GM23338 (cell line): ENCODE measurements around the gene ADH1A. TPM values are rescaled to one million over a fixed set of nuclear protein-coding genes. Genes with fewer than 3 reads are reported as not detected.

Experiments
- ATAC-seq: fragments of 200-7000 bp; cut with Tn5 transposase; 3 replicates; pipeline ENCODE4 v1.9.1; 2020
- DNase-seq: peaks from one replicate; pipeline ENCODE4 v3.0.0-alpha.2; 2015; ENCODE audit warnings: low spot score
- H2AFZ ChIP-seq: fragments of 200-600 bp; sonication (generic); 2 replicates; pipeline ENCODE4 v1.8.0; 2016; ENCODE audit warnings: antibody characterized with exemption, mild to moderate bottlenecking, moderate library complexity
- H3F3A ChIP-seq: fragments of 200-600 bp; sonication (generic); replicated peaks from 2 replicates; pipeline ENCODE4 v1.8.0; 2017; ENCODE audit warnings: antibody characterized with exemption, mixed run types, low read depth
- H3K27ac ChIP-seq: fragments of 200-600 bp; sonication (generic); 2 replicates; pipeline ENCODE4 v1.6.1; 2016; ENCODE audit warnings: low read depth
- H3K27me3 ChIP-seq: fragments of 200-600 bp; sonication (generic); 2 replicates; pipeline ENCODE4 v1.8.0; 2016; ENCODE audit warnings: mild to moderate bottlenecking, mixed run types, moderate library complexity; ENCODE audit not compliant: insufficient read depth
- H3K36me3 ChIP-seq: fragments of 200-600 bp; sonication (generic); 2 replicates; pipeline ENCODE4 v1.8.0; 2016; ENCODE audit warnings: mild to moderate bottlenecking; ENCODE audit not compliant: insufficient read depth
- H3K4me1 ChIP-seq: fragments of 200-600 bp; sonication (generic); 2 replicates; pipeline ENCODE4 v1.8.0; 2016; ENCODE audit warnings: mild to moderate bottlenecking, moderate library complexity; ENCODE audit not compliant: insufficient read depth
- H3K4me2 ChIP-seq: fragments of 200-600 bp; sonication (generic); 2 replicates; pipeline ENCODE4 v1.7.1; 2017; ENCODE audit warnings: mixed run types
- H3K4me3 ChIP-seq: fragments of 200-600 bp; sonication (generic); 2 replicates; pipeline ENCODE4 v1.6.1; 2016; ENCODE audit warnings: mixed run types
- H3K79me2 ChIP-seq: fragments of 200-600 bp; sonication (generic); replicated peaks from 2 replicates; pipeline ENCODE4 v1.8.0; 2017; ENCODE audit warnings: mild to moderate bottlenecking; ENCODE audit not compliant: insufficient read depth
- H3K9me2 ChIP-seq: fragments of 200-600 bp; sonication (generic); 2 replicates; pipeline ENCODE4 v1.8.0; 2017; ENCODE audit not compliant: insufficient read depth
- H4K20me1 ChIP-seq: fragments of 200-600 bp; sonication (generic); replicated peaks from 2 replicates; pipeline ENCODE4 v1.8.0; 2017; ENCODE audit warnings: mild to moderate bottlenecking; ENCODE audit not compliant: insufficient read depth
- H3K27ac Mint-ChIP-seq: 2 replicates; pipeline ENCODE4 v1.8.0; 2020; ENCODE audit warnings: inconsistent platforms, mild to moderate bottlenecking, moderate library complexity, mixed read lengths
- H3K27me3 Mint-ChIP-seq: 3 replicates; pipeline ENCODE4 v1.8.0; 2022; ENCODE audit warnings: low read depth, mild to moderate bottlenecking, moderate library complexity, mixed read lengths, inconsistent platforms; ENCODE audit not compliant: insufficient read depth, poor library complexity
- H3K36me3 Mint-ChIP-seq: 3 replicates; pipeline ENCODE4 v1.8.0; 2021; ENCODE audit warnings: low read depth, mild to moderate bottlenecking, inconsistent platforms, moderate library complexity, mixed read lengths
- H3K4me1 Mint-ChIP-seq: 3 replicates; pipeline ENCODE4 v1.8.0; 2020; ENCODE audit warnings: mild to moderate bottlenecking, inconsistent platforms, mixed read lengths
- H3K4me3 Mint-ChIP-seq: 3 replicates; pipeline ENCODE4 v1.8.0; 2021; ENCODE audit warnings: moderate library complexity, mild to moderate bottlenecking, inconsistent platforms, mixed read lengths
- H3K9me3 Mint-ChIP-seq: 3 replicates; pipeline ENCODE4 v1.8.0; 2020; ENCODE audit warnings: moderate library complexity, mild to moderate bottlenecking, inconsistent platforms, mixed read lengths
- CREB1 ChIP-seq: fragments of 250-450 bp; sonication (Bioruptor Pico); IDR thresholded peaks from 2 replicates; pipeline ENCODE4 v1.5.0; 2020; ENCODE audit warnings: low read depth, mild to moderate bottlenecking, moderate library complexity
- EZH2 ChIP-seq: fragments of 200-600 bp; sonication (generic); IDR thresholded peaks from one replicate; pipeline ENCODE4 v1.8.0; 2017; ENCODE audit warnings: antibody characterized with exemption, mild to moderate bottlenecking, low read depth; ENCODE audit not compliant: unreplicated experiment
- REST ChIP-seq: IDR thresholded peaks from one replicate; pipeline ENCODE4 v1.6.1; 2018; ENCODE audit warnings: antibody characterized with exemption; ENCODE audit not compliant: unreplicated experiment
- STAT1 ChIP-seq: IDR thresholded peaks from one replicate; pipeline ENCODE4 v1.6.1; 2016; ENCODE audit warnings: antibody characterized with exemption; ENCODE audit not compliant: unreplicated experiment
- ZNF114 ChIP-seq: fragments of 250-450 bp; sonication (Bioruptor Pico); IDR thresholded peaks from 2 replicates; pipeline ENCODE4 v1.5.0; 2020; ENCODE audit warnings: mild to moderate bottlenecking, moderate library complexity
- polyA plus RNA-seq: library from polyadenylated mRNA; unstranded; fragments of >200 nt; fragmentation: Nextera tagmentation; extraction: Ambion mirVana; gene quantifications from 2 replicates; pipeline ENCODE4 v1.2.1, GENCODE V29; 2016
- total RNA-seq: library from RNA; depleted of rRNA; stranded (reverse); fragments of >200 nt; shearing (Covaris generic); gene quantifications from 2 replicates; pipeline ENCODE4 v1.2.3, GENCODE V29; 2014
- TF ChIP-seq, protein P1 (sequence below), 2 experiments: fragments of 200-600 bp in 1 of 2; sonication (generic) in 1 of 2; conservative IDR thresholded peaks; 2 replicates each; pipeline versions ENCODE4 v1.5.1 to v1.6.1; 2016 to 2017; ENCODE audit warnings: antibody characterized with exemption in 2 of 2, low read depth in 2 of 2, mild to moderate bottlenecking in 2 of 2, moderate library complexity in 1 of 2

The ADH1A gene
- total and polyA plus RNA-seq, 2 experiments from 2014 or later, result not detected

GRCh38 chr4:99281261-99281660, 9.5 kb downstream of the ADH1A start:
- TF ChIP-seq ZNF114 (CRISPR knock-in tag), result no peak
- no peak for TF ChIP-seq EZH2
- TF ChIP-seq REST, result no peak
- no peak for TF ChIP-seq CREB1 (CRISPR knock-in tag)
- TF ChIP-seq STAT1, result no peak
- TF ChIP-seq, protein P1, sequence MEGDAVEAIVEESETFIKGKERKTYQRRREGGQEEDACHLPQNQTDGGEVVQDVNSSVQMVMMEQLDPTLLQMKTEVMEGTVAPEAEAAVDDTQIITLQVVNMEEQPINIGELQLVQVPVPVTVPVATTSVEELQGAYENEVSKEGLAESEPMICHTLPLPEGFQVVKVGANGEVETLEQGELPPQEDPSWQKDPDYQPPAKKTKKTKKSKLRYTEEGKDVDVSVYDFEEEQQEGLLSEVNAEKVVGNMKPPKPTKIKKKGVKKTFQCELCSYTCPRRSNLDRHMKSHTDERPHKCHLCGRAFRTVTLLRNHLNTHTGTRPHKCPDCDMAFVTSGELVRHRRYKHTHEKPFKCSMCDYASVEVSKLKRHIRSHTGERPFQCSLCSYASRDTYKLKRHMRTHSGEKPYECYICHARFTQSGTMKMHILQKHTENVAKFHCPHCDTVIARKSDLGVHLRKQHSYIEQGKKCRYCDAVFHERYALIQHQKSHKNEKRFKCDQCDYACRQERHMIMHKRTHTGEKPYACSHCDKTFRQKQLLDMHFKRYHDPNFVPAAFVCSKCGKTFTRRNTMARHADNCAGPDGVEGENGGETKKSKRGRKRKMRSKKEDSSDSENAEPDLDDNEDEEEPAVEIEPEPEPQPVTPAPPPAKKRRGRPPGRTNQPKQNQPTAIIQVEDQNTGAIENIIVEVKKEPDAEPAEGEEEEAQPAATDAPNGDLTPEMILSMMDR (conservative IDR thresholded peaks at IDR 0.05; ENCODE audit: low read depth in 2 of 2), result no peak
- Histone ChIP-seq H2AFZ (no peak overlapping the region), H3K79me2 (no peaks in the 10 kb centered on the region), H4K20me1 (no peaks in the 10 kb centered on the region), H3K9me2 (no peaks in the 10 kb centered on the region), H3K4me3 (no peak overlapping the region), H3F3A (no peaks in the 10 kb centered on the region), H3K4me2 (no peak overlapping the region), H3K4me1 (peaks cover 10% of the 10 kb centered on the region; the same call in 1 of the 2 replicates), H3K27ac (no peak overlapping the region), H3K27me3 (no peaks in the 10 kb centered on the region), H3K36me3 (no peaks in the 10 kb centered on the region)
- H3K27me3 Mint-ChIP-seq, result peaks cover 1% of the 10 kb centered on the region
- H3K9me3 Mint-ChIP-seq, result no peaks in the 10 kb centered on the region
- DNase-seq (no peak), ATAC-seq (no peak)
- no peak overlapping the region for H3K27ac Mint-ChIP-seq
- no peak overlapping the region for H3K4me3 Mint-ChIP-seq
- H3K4me1 Mint-ChIP-seq, result peaks cover 7% of the 10 kb centered on the region
- no peaks in the 10 kb centered on the region for H3K36me3 Mint-ChIP-seq

GRCh38 chr4:99276417-99276816, 14.4 kb downstream of the ADH1A start:
- H3K4me3 ChIP-seq, result no peak overlapping the region
- H3K79me2 ChIP-seq, result no peaks in the 10 kb centered on the region
- H3K4me1 ChIP-seq, result peaks cover 10% of the 10 kb centered on the region; the same call in 1 of the 2 replicates
- peaks cover 2% of the 10 kb centered on the region; the same call in 1 of the 3 replicates for H3K9me3 Mint-ChIP-seq
- no peaks in the 10 kb centered on the region for H3F3A ChIP-seq
- no peak overlapping the region for H3K4me2 ChIP-seq
- ATAC-seq, result no peak
- H3K27ac ChIP-seq, result no peak overlapping the region
- no peaks in the 10 kb centered on the region for H3K27me3 ChIP-seq
- no peaks in the 10 kb centered on the region for H4K20me1 ChIP-seq
- H3K27me3 Mint-ChIP-seq, result no peaks in the 10 kb centered on the region
- H3K4me1 Mint-ChIP-seq, result peaks cover 7% of the 10 kb centered on the region
- H3K4me3 Mint-ChIP-seq, result no peak overlapping the region
- DNase-seq, result no peak
- H2AFZ ChIP-seq, result no peak overlapping the region
- H3K9me2 ChIP-seq, result peaks cover 5% of the 10 kb centered on the region; the same call in 1 of the 2 replicates
- no peaks in the 10 kb centered on the region; the same call in 1 of the 3 replicates for H3K36me3 Mint-ChIP-seq
- no peak overlapping the region for H3K27ac Mint-ChIP-seq
- H3K36me3 ChIP-seq, result no peaks in the 10 kb centered on the region
- no peak for TF ChIP-seq REST
